Uterus (tissue), 4 donors: ENCODE results near the gene SNRNP70. TPM values are rescaled to one million over a fixed set of nuclear protein-coding genes. Genes with fewer than 3 reads are reported as not detected.
"Not testable (repeated sequence)": the region's sequence is repeated elsewhere in the genome, so short reads cannot be mapped to it uniquely, and the experiment has no call there.

Experiments used
- DNase-seq, 2 donors: peaks; one replicate each; pipeline ENCODE4 v3.0.0-alpha.2; 2019 to 2020
- H3K27ac ChIP-seq, 2 donors: fragments of 200-600 bp; sonication (generic); 1 replicate in 1 of 2; 2 replicates in 1 of 2; pipeline ENCODE4 v1.5.1; 2016 to 2018
- H3K27me3 ChIP-seq, 2 donors: fragments of 200-600 bp; sonication (generic); one replicate each; pipeline ENCODE4 v1.5.1; 2018 to 2019; ENCODE audit warnings: control low read depth in 1 of 2
- H3K36me3 ChIP-seq, 2 donors: fragments of 200-600 bp; sonication (generic); one replicate each; pipeline ENCODE4 v1.5.1; 2019; ENCODE audit warnings: control low read depth in 1 of 2
- H3K4me1 ChIP-seq, 2 donors: fragments of 200-600 bp; sonication (generic); one replicate each; pipeline ENCODE4 v1.5.1; 2018 to 2019; ENCODE audit warnings: control low read depth in 1 of 2
- H3K4me3 ChIP-seq, 2 donors: fragments of 200-600 bp; sonication (generic); 1 replicate in 1 of 2; 2 replicates in 1 of 2; pipeline ENCODE4 v1.5.1; 2018 to 2019; ENCODE audit warnings: mild to moderate bottlenecking in 1 of 2
- H3K9me3 ChIP-seq, 2 donors: fragments of 200-600 bp; sonication (generic); one replicate each; pipeline ENCODE4 v1.5.1; 2019; ENCODE audit warnings: control low read depth in 1 of 2
- POLR2A ChIP-seq, 2 donors: fragments of 450-650 bp; IDR thresholded peaks; one replicate each; pipeline ENCODE4 v1.6.1; 2016; ENCODE audit warnings: antibody characterized with exemption in 2 of 2, mild to moderate bottlenecking in 1 of 2, moderate library complexity in 1 of 2
- intact Hi-C: fragments of 100-400 bp; cut with DNase I; formaldehyde crosslinking; loops from one replicate; pipeline ENCODE4 v1.15.1; 2023; ENCODE audit warnings: low total_unique reads
- total RNA-seq, 4 donors: library from RNA; depleted of rRNA in 3 of 4; stranded (reverse); fragments of >200 nt in 3 of 4; gene quantifications; one replicate each; pipeline versions ENCODE4 v1.1.0 to v1.2.4, GENCODE V29; 2014 to 2023
- TF ChIP-seq, protein P1 (sequence below), 4 experiments: fragments of 200-600 bp in 2 of 4; fragments of 450-650 bp in 2 of 4; sonication (generic) in 2 of 4; IDR thresholded peaks; one replicate each; pipeline ENCODE4 v1.5.1; 2016 to 2019; ENCODE audit warnings: antibody characterized with exemption in 4 of 4, mild to moderate bottlenecking in 2 of 4, moderate library complexity in 1 of 4
- donor health status: DM: yes; HTN: yes; CAD: no.

Gene SNRNP70
- total RNA-seq, 4 donors from 2014 or later = 196 to 462 (median 289) TPM

DNA sequence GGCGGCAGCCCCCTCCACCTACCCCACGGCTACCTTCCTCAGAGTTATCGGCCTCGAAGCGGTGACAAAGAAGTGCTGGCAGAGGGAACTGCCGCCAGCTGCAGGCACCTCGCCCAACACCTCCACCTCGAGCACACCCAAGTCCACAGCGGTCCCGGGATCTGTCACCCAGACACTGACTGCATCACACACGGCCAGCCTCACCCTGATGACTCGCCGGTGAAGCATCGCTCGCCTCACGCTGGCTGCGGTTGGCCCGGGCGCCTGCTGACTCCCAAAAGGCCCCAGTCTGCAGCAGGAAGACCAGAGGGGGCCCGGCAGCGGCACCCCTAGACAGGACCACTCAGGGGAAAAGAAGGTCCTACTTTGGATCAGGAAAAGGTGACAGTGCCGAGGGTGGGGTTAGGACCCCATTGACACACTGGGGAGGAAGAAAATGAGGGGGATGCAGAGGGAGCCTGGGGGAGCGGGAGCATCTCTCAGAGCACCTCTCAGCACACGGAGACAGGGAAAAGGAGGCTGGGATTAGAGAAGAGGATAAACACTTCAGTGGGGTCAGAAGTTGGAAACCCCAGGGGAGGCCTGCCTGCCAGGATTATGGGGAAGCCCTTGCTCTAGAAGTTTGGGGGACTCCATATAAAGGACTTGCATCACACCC lies 34.7 kb upstream of the SNRNP70 start:
- intact Hi-C loops, DNase-seq, H3K27ac ChIP-seq, H3K4me1 ChIP-seq, H3K9me3 ChIP-seq, H3K4me3 ChIP-seq, H3K36me3 ChIP-seq, H3K27me3 ChIP-seq: not testable (repeated sequence)

DNA sequence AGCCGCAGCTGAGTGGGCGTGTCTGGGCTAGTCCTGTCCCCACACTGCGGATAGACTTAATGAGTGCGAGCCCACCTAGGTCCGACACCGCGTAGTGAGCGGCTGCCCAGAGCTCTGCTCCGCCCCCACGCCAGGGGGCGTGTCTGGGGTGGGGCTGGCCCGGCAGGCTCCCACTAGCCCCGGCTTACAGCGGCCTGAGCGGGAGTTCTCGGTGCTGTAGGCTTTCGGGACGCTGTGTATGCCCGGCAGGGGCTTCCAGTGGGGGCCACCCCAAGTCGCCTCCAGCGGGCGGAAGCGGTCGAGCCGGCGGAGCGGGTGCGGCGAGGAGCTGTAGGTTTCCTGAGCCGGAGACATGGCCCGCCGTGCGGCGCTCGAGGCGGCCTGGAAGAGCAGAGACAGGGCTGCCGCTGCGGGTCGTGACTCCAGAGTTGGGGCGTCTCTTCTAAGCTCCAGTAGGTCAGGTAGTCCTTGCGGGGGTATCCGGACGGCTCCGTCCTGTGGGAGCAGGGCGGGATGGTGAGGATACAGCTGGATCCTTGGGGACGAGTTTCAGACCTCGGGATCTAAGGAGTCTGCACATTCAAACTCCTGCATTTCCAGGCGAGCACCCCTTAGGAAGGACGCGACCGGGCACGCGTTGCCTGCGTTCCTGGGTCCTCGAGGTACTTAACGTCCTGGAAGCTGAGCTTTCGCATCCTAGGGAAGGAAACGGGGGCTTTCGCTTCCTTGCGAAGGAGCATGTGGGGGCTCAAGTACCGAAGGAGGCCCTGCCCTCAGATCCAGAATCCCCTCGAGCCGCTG lies 28.9 kb upstream of the SNRNP70 start:
- intact Hi-C loops = no loop called here
- peak overlapping the region; percentile 31 to 32 for H3K4me3 ChIP-seq
- no peaks in the 10 kb centered on the region for H3K9me3 ChIP-seq
- no peaks in the 10 kb centered on the region for H3K36me3 ChIP-seq
- H3K4me1 ChIP-seq = peaks cover 0 to 5% of the 10 kb centered on the region in 2 donors
- TF ChIP-seq, protein P1, sequence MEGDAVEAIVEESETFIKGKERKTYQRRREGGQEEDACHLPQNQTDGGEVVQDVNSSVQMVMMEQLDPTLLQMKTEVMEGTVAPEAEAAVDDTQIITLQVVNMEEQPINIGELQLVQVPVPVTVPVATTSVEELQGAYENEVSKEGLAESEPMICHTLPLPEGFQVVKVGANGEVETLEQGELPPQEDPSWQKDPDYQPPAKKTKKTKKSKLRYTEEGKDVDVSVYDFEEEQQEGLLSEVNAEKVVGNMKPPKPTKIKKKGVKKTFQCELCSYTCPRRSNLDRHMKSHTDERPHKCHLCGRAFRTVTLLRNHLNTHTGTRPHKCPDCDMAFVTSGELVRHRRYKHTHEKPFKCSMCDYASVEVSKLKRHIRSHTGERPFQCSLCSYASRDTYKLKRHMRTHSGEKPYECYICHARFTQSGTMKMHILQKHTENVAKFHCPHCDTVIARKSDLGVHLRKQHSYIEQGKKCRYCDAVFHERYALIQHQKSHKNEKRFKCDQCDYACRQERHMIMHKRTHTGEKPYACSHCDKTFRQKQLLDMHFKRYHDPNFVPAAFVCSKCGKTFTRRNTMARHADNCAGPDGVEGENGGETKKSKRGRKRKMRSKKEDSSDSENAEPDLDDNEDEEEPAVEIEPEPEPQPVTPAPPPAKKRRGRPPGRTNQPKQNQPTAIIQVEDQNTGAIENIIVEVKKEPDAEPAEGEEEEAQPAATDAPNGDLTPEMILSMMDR (IDR thresholded peaks at IDR 0.05) = peak in 3 of 4 experiments; percentile 23 to 42 (median 40)
- TF ChIP-seq POLR2A (IDR thresholded peaks at IDR 0.05) = no peak
- no peaks in the 10 kb centered on the region for H3K27me3 ChIP-seq
- DNase-seq = peak; percentile 28 to 56
- H3K27ac ChIP-seq = no peak overlapping the region

DNA sequence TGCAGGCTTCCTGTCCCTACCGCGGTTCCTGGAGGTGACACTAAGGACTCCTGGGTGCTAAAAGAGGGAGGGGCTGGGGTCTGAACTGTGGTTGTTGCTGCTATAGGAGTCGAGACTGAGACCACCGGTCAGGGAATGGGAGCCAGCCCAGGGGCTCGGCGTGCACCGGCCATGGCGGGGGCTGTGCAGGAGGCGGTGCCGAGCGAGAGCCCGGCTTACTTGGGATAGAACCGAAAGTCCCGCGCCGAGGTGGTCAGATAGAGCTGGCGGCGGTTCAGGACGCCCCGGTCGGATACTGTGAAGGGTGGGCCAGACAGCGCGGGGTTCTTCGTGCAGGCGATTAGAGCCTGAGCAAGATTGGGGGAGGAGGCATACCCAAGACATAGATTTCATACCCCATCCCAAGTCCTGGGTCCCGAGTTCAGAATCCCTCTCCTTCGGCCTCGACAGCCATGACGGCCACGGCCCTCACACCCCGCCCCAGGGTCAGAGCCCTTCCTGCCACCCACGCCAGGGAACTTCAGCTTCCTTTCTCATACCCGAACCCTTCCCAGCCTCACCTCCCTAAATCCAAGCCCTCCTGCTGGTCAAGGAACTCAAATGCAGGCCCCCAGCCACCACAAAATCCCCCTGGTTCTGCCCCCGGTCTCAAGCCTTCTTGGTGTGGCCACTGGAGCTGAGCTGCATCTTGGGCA lies 28.2 kb upstream of the SNRNP70 start:
- H3K9me3 ChIP-seq, H3K4me1 ChIP-seq, DNase-seq, H3K27ac ChIP-seq, H3K36me3 ChIP-seq, H3K27me3 ChIP-seq, intact Hi-C loops: not testable (repeated sequence)
- peak overlapping the region; percentile 31 to 32 for H3K4me3 ChIP-seq

DNA sequence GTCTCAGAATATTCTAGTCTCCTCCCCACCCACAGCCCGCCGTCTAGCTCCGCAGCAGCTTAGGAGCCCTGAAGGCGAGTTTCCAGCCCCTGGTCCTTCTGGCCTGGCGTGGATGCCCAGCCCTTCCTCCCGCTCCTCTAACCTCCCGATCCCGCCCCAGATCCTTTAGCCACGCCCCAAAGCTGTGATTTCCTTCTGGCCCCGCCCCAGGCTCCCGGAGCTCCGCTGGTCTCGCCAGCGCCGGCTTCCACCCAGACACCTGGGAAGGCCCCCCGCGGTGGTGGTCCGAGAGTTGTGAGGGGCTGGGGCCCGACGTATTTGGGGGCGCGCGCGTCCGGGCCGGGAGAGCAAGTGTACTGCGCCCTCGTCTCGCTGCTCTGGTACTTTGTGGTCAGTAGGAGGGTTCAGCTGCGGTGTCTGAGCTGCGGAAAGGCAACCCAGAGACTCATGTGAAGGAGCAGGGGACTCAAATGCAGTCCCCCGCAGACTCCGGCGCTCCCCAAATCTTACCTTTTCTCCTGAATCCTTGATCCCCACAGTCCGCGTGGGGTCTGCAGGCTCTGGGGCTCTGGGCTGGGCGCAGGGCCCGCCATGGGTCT lies 27.5 kb upstream of the SNRNP70 start, which contains the start of gene CGB7:
Gene CGB7, minus strand, starts transcription at position 114 of the 599 bp plus-strand sequence. CDS start 2,374 bp downstream, outside the sequence.
- peak within 1 kb of the TSS; percentile 31 to 32 for H3K4me3 ChIP-seq
- H3K27ac ChIP-seq = no peak within 1 kb of the TSS
- peaks cover 0 to 5% of the 10 kb centered on the region in 2 donors for H3K4me1 ChIP-seq
- intact Hi-C loops = no loop called here
- DNase-seq = peak; percentile 73 to 77
- H3K9me3 ChIP-seq = no peaks in the 10 kb centered on the region
- no peaks in the 10 kb centered on the region for H3K27me3 ChIP-seq
- H3K36me3 ChIP-seq = no peaks in the 10 kb centered on the region
- peak in 1 of 2 donors; percentile 15 for TF ChIP-seq POLR2A (IDR thresholded peaks at IDR 0.05)
- TF ChIP-seq, protein P1 (IDR thresholded peaks at IDR 0.05) = no peak

DNA sequence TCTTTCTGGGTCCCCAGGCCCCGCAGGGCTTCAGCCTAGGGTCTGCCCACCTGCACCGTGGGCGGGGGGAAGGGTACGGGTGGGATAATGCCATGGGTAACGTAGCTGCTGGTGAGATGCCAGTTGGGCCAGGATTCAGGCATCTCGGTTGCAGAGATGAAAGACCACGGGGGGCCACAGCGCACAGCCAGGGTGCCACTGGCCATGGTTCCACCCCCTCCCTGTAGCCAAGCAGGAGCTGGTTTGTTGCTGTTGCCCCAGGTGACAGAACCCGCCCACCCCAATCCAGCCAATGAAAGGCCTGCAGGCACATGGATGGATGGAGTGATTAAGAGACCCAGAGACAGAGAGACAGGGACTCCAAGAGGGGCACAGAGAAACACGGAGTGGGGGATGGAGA lies 26.7 kb upstream of the SNRNP70 start:
- H3K36me3 ChIP-seq = no peaks in the 10 kb centered on the region
- no peak overlapping the region for H3K27ac ChIP-seq
- no peak overlapping the region for H3K4me3 ChIP-seq
- no peak for DNase-seq
- TF ChIP-seq, protein P1 (IDR thresholded peaks at IDR 0.05) = no peak
- TF ChIP-seq POLR2A (IDR thresholded peaks at IDR 0.05) = no peak
- intact Hi-C loops = no loop called here
- H3K27me3 ChIP-seq = no peaks in the 10 kb centered on the region
- no peaks in the 10 kb centered on the region for H3K9me3 ChIP-seq
- peaks cover 0 to 5% of the 10 kb centered on the region in 2 donors for H3K4me1 ChIP-seq
